GM19035 (cell line): ENCODE measurements around the gene SHC3.

Source experiments
- ATAC-seq: cut with Tn5 transposase; IDR thresholded peaks from one replicate; pipeline ENCODE4 v1.9.1; 2021; ENCODE audit not compliant: unreplicated experiment

SHC3 gene

DNA sequence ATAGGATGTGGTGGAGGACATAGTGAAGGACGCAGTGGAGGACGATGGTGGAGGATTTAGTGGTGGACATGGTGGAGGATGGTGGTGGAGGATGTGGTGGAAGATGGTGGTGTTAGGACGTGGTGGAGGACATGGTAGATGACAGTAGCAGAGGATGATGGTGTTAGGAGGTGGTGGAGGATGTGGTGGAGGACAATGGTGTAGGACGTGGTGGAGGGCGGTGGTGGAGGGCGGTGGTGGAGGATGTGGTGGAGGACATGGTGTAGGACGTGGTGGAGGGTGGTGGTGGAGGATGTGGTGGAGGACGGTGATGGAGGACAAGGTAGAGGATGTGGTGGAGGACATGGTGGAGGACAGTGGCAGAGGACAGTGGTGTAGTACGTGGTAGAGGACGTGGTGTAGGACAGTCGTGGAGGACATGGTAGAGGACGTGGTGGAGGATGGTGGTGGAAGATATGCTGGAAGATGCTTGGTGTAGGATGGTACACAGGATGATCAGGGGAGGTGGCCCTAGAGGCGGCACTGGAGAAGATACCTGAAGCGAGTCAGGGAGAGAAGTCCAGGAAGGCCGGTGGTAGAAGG lies 118.6 kb downstream of the SHC3 start:
- no peak for ATAC-seq

GRCh38 chr9:89058906-89059305 lies 119.7 kb downstream of the SHC3 start:
- ATAC-seq: no peak

DNA sequence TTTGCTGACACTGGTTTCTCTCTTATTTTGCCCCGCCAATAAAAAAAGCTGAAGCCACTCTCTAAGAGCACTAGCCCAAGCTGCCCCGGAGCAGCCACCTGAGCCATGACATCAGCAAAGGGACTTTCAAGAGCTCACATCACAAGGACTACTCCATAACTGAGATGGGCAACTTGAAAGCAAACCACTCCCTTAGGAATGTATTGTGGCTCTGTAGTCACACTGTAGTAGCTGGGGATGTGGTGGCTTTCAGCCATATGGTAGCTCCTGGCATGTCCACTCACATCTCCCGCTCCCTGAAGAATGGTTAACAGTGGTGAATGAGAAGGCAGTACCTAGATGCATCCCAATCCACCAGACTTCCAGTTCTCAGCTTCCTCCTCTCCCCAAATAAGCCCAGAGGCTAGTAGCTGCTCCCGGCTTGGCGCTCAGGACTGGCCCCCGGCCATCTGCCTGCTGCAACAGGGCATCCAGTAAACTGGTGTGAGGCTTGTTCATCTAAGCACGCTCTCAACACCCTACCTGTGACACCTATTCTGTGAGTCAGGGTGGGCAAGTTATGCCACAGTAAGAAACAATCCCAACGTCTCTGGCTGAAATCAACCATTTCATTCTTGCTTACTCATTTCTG lies 123.6 kb downstream of the SHC3 start:
- no peak for ATAC-seq

- ATAC-seq: no peak
Observed at GRCh38 chr9:89053301-89053700, 125.3 kb downstream of the SHC3 start.

DNA sequence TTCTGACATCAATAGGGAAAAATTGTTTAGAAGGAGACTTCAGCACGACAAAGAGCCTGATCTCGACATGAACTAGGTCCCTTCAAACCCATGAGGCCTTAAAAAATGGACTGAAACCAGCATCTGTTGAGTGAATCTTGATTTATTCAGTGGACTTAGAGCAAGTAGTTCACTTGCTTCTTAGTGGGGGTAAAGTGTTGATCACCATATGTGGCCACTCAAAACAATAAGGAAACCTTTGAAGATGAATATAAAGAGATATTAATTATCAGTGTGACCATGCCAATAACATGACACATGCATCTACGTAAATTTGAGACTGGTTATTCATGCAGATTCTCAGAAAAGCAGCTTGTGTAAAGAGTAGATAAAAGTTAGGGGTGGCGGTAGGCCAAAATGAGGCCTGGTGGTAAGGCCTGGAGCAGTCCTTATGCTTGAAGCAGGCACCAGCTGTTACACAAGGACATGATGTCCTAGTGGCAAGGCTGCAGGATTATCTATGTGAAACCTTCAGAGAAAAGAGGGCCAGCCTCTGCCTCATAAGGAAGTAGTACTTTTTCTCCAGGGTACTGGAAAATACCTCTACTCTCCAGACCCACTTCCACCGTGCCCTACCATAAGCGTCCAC lies 126.0 kb downstream of the SHC3 start:
- no peak for ATAC-seq

DNA sequence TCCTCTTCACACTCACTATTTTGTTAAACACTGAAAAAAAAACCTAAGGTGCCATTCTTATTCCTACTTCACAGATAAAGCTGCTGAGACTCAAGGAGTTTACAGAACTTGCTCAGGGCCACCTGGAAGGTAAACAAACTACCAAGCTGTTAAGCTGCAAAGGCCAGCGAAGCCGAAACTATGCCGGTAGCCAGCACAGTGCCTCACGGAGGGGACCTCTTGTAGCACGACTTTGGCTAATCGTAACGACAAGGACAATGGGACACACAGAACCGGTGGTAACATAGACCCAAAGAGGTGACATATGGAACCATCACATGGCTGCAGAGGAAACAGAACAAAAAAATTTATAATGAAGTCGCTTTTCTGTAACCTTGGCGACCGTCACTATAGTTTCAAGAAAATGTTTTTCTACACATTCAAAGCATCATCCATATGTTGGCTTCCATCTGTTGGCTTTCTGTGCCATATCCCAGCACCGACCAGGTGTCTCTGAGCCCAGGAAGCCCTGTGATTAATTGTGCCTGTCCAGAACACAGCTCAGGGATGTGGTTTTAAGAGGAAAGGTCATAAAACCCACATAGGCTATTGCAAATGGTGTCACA lies 127.1 kb downstream of the SHC3 start:
- no peak for ATAC-seq

- ATAC-seq: no peak
Observed at GRCh38 chr9:89049646-89050045, 129.0 kb downstream of the SHC3 start.

- no peak for ATAC-seq
Observed at GRCh38 chr9:89048616-89049015, 130.0 kb downstream of the SHC3 start.

DNA sequence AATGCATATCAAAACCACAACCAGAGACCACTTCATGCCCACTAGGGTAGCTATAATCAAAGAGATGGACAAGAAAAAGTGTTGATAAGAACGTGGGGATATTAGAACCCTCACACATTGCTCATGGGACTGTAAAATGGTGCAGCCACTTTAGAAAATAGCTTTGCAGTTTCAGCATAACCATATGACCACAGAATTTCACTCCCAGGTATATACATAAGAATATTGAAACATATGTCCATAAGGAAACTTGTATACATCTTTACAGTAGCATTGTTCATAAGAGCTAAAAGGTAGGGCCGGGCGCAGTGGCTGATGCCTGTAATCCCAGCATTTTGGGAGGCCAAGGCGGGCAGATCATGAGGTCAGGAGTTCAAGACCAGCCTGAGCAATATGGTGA lies 131.0 kb downstream of the SHC3 start:
- no peak for ATAC-seq

GRCh38 chr9:89046832-89047231 lies 131.8 kb downstream of the SHC3 start:
- ATAC-seq: no peak

DNA sequence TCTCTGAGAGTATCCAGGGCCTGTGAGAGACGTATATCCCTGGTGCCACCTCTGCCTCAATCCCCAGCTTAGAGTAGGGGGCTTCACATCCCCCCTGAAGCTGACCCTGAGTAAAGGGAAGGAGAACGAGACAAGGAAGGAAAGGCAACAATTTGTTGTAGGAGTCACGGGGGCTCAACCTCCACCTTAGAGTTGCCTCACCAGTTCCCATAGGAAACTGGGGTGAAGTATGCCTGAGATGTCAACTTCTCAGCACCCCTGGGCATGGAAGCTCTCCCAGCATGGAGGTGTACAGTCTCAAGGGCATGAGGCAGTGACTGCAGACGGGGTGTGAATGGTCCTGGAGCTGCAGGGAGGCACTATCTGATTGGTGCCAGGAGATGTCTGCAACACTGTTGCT lies 133.7 kb downstream of the SHC3 start:
- no peak for ATAC-seq

DNA sequence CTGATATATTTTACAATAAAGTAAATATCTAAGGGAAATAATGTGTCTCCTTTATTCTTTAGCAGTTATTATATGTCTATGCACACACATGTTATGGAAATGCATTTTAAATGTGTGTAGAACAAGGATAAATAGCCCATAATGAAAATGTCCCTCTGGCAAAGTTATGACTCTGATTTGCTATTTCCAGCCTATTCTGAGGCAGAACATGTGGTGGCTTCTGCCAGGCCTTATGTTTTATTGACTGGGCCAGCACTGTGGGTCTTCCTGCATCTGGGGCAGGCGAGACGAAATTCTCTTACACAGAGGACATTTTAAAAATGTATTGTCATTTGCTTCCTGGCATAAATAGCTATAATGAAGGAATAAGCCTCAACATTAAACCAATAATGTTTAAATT lies 134.5 kb downstream of the SHC3 start:
- no peak for ATAC-seq

DNA sequence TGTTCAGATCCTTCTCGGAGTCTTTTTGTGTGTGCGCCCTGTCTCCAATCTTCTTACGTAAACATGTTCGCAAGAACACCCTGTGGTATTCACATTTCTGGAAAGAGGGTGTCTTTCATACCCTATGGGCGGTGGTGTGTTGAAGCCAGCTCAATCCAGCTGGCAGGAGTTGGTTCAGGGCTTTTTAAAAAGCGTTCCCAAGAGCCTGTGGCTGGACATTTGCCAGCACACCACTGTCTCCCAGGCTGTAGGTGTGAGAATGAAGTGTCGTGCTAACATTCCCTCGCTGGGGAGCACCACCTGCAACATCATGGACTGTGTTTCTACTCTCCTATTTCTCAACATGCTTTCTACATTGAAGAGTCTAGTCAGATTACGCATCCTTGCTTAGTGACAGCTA lies 135.6 kb downstream of the SHC3 start:
- no peak for ATAC-seq

DNA sequence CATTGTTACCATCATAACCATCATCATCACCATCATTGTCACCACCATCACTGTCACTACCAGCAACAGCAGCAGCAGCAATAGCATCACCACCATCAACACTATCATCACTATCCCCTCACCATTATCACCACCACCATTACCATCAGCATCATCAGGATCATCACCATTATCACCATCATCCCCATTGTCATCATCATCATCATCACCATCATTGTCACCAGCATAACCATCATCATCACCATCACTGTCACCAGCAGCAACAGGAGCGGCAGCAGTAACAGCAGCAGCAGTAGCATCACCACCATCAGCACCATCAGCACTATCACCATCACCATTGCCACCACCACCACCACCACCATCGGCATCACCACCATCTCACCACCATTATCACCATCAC lies 139.0 kb downstream of the SHC3 start:
- ATAC-seq: no peak

- ATAC-seq: no peak
Observed at GRCh38 chr9:89039104-89039465, 139.5 kb downstream of the SHC3 start.

GRCh38 chr9:89038382-89039103 lies 140.1 kb downstream of the SHC3 start:
- no peak for ATAC-seq

- ATAC-seq: no peak
Observed at GRCh38 chr9:89037891-89038290, 140.7 kb downstream of the SHC3 start.

GRCh38 chr9:89037346-89037745 lies 141.3 kb downstream of the SHC3 start:
- ATAC-seq: no peak

DNA sequence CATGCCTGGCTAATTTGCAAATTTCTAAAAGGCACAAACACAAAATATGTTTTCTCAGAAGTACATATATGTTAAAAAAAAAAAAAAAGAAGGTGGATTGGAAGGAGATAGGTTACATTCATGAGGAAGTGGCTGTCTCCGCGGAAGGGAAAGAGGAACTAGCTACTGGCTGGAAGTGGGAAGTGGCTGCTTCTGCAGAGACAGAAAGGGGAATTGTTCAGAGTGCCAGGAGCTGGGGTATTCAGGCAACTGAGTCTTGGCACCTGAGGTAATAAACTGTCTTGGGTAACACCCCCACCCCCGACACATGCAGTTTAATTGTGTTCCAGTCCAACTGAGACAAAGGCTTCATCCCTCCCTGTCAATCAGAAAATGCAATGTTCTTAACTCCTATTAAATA lies 141.7 kb downstream of the SHC3 start:
- no peak for ATAC-seq

GRCh38 chr9:89036383-89036782 lies 142.2 kb downstream of the SHC3 start:
- ATAC-seq: no peak

DNA sequence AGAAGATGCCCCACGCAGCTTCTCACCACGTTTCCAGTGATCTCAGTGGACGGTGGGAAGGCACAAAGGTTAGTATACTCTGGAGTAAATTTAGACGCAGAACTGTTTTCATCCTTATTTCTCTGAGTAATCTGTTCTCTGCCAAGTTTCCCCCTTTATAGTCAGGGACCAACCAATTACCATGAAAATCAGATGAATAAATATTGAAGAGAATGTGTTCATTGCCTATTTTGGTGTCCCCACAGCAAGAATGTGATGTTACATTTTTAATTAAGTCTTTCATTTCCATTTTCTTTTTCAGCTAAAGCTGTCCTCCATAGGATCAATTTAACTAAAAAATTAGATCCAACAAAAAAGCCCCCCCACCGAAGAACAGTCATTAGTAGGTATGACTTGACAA lies 146.0 kb downstream of the SHC3 start:
- ATAC-seq: no peak

- no peak for ATAC-seq
Observed at GRCh38 chr9:89032173-89032572, 146.4 kb downstream of the SHC3 start.
